ENCODE measurements around the gene HLA-DOA.

GRCh38 chr6:33053230-33053629 lies 43.8 kb upstream of the HLA-DOA start:
- no peak for TF ChIP-seq EZH2 (IDR thresholded peaks at IDR 0.05; ENCODE audit: low read length)
- TF ChIP-seq, protein P1, sequence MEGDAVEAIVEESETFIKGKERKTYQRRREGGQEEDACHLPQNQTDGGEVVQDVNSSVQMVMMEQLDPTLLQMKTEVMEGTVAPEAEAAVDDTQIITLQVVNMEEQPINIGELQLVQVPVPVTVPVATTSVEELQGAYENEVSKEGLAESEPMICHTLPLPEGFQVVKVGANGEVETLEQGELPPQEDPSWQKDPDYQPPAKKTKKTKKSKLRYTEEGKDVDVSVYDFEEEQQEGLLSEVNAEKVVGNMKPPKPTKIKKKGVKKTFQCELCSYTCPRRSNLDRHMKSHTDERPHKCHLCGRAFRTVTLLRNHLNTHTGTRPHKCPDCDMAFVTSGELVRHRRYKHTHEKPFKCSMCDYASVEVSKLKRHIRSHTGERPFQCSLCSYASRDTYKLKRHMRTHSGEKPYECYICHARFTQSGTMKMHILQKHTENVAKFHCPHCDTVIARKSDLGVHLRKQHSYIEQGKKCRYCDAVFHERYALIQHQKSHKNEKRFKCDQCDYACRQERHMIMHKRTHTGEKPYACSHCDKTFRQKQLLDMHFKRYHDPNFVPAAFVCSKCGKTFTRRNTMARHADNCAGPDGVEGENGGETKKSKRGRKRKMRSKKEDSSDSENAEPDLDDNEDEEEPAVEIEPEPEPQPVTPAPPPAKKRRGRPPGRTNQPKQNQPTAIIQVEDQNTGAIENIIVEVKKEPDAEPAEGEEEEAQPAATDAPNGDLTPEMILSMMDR (optimal IDR thresholded peaks at IDR 0.05 in 1 of 3, IDR thresholded peaks at IDR 0.05 in 1 of 3, conservative IDR thresholded peaks at IDR 0.05 in 1 of 3; ENCODE audit: extremely low read depth in 1 of 3, insufficient read depth in 2 of 3, low read length in 3 of 3), result no peak

All from keratinocyte (primary cell).